Endothelial cell of umbilical vein (primary cell): ENCODE data around the gene KAT7. TPM values are rescaled to one million over a fixed set of nuclear protein-coding genes. Genes with fewer than 3 reads are reported as not detected.

Source experiments
- BruUV-seq: library from RNA; stranded (reverse); fragments of 400-500 nt; replicated peaks from 2 replicates; lab custom pipeline; 2021; lab: Mats Ljungman, UMichigan
- CTCF ChIA-PET: fragments of 300-600, 350-600 bp; sonication (Branson Sonifier 250); formaldehyde crosslinking; loops from one replicate; lab custom pipeline; 2021; ENCODE audit warnings: antibody characterized with exemption, inconsistent platforms; lab: Charles Lee
- POLR2A ChIA-PET: fragments of 300-600, 350-600 bp; sonication (Branson Sonifier 250); formaldehyde crosslinking; loops from one replicate; lab custom pipeline; 2021; ENCODE audit warnings: antibody characterized with exemption, inconsistent platforms; lab: Charles Lee
- DNase-seq: peaks from one replicate; pipeline ENCODE4 v3.0.0-alpha.2; 2011; ENCODE audit warnings: low read depth, low spot score
- FAIRE-seq: peaks from 2 replicates; lab custom pipeline; 2011; peaks lifted over from hg19 to GRCh38; lab: Jason Lieb, UNC
- H2AFZ ChIP-seq: 2 replicates; pipeline ENCODE4 v1.6.0; 2012; ENCODE audit warnings: low read depth, low read length, control low read depth, inconsistent platforms
- H3K27ac ChIP-seq: 2 replicates; pipeline ENCODE4 v1.5.1; 2011; ENCODE audit warnings: low read depth, mild to moderate bottlenecking, control low read depth, low read length, moderate library complexity; ENCODE audit not compliant: insufficient read depth
- H3K27me3 ChIP-seq, 2 experiments: 2 replicates each; pipeline versions ENCODE4 v1.6.0 to v1.6.1; 2011; ENCODE audit warnings: low read length in 2 of 2, mixed read lengths in 1 of 2; ENCODE audit not compliant: control insufficient read depth in 2 of 2, insufficient read depth in 2 of 2
- H3K36me3 ChIP-seq, 2 experiments: 2 replicates in 1 of 2; 3 replicates in 1 of 2; pipeline ENCODE4 v1.5.1; 2011; ENCODE audit warnings: low read length in 2 of 2, mild to moderate bottlenecking in 1 of 2, moderate library complexity in 1 of 2; ENCODE audit not compliant: control insufficient read depth in 2 of 2, insufficient read depth in 2 of 2; ENCODE audit errors: extremely low read depth in 1 of 2
- H3K4me1 ChIP-seq: 3 replicates; pipeline ENCODE4 v1.5.1; 2011; ENCODE audit warnings: mild to moderate bottlenecking, low read length; ENCODE audit not compliant: control insufficient read depth, insufficient read depth; ENCODE audit errors: extremely low read depth
- H3K4me2 ChIP-seq: 2 replicates; pipeline ENCODE4 v1.6.1; 2011; ENCODE audit warnings: low read length, control low read depth, mixed read lengths; ENCODE audit not compliant: insufficient read depth
- H3K4me3 ChIP-seq, 3 experiments: fragments of 200-600 bp in 1 of 3; sonication (generic), shearing (Covaris generic) in 1 of 3; replicated peaks in 1 of 3; 2 replicates each; pipeline ENCODE4 v1.5.1; 2011 to 2016; ENCODE audit warnings: control low read depth in 3 of 3, low read length in 3 of 3, mild to moderate bottlenecking in 2 of 3, inconsistent platforms in 1 of 3, low read depth in 1 of 3, moderate library complexity in 1 of 3; ENCODE audit not compliant: insufficient read depth in 1 of 3
- H3K79me2 ChIP-seq: 2 replicates; pipeline ENCODE4 v1.6.0; 2012; ENCODE audit warnings: low read length, inconsistent platforms; ENCODE audit not compliant: control insufficient read depth, insufficient read depth
- H3K9ac ChIP-seq: replicated peaks from 2 replicates; pipeline ENCODE3; 2011; ENCODE audit warnings: low read length, control low read depth; ENCODE audit not compliant: insufficient read depth; ENCODE audit errors: extremely low read depth
- H3K9me1 ChIP-seq: replicated peaks from 3 replicates; pipeline ENCODE4 v1.6.0; 2011; ENCODE audit warnings: mild to moderate bottlenecking, low read length; ENCODE audit not compliant: control insufficient read depth, insufficient read depth; ENCODE audit errors: extremely low read depth
- H3K9me3 ChIP-seq: replicated peaks from 2 replicates; pipeline ENCODE4 v1.5.1; 2012; ENCODE audit warnings: low read length, inconsistent platforms; ENCODE audit not compliant: control insufficient read depth, insufficient read depth
- H4K20me1 ChIP-seq: replicated peaks from 2 replicates; pipeline ENCODE3; 2011; ENCODE audit warnings: mild to moderate bottlenecking, low read length; ENCODE audit not compliant: control insufficient read depth, insufficient read depth; ENCODE audit errors: extremely low read depth
- FOS ChIP-seq: IDR thresholded peaks from 2 replicates; pipeline ENCODE4 v1.6.1; 2011; ENCODE audit warnings: mild to moderate bottlenecking, low read length, moderate library complexity, borderline replicate concordance; ENCODE audit not compliant: insufficient read depth
- GATA2 ChIP-seq: IDR thresholded peaks from 2 replicates; pipeline ENCODE4 v1.7.0; 2011; ENCODE audit warnings: low read depth, mild to moderate bottlenecking, moderate library complexity, mixed read lengths, low read length; ENCODE audit not compliant: insufficient read length, insufficient read depth
- MYC ChIP-seq: IDR thresholded peaks from one replicate; pipeline ENCODE4 v1.6.1; 2011; ENCODE audit warnings: mild to moderate bottlenecking, low read depth, low read length
- POLR2A ChIP-seq: IDR thresholded peaks from 2 replicates; pipeline ENCODE4 v1.6.1; 2012; ENCODE audit warnings: low read depth, mild to moderate bottlenecking, control low read depth, low read length
- POLR2AphosphoS5 ChIP-seq: IDR thresholded peaks from 2 replicates; pipeline ENCODE4 v1.6.1; 2012; ENCODE audit warnings: low read depth, mild to moderate bottlenecking, control low read depth, low read length, moderate library complexity; ENCODE audit not compliant: insufficient read depth
- dilution Hi-C: fragments of 300-500 bp; cut with MboI; formaldehyde crosslinking; loops from one replicate; pipeline ENCODE4 v1.15.0; 2019; ENCODE audit warnings: low sequenced_read_pairs; ENCODE audit not compliant: extremely low pct_ligation_motif_present
- intact Hi-C: fragments of 100-400 bp; cut with micrococcal nuclease; formaldehyde crosslinking; loops from one replicate; pipeline ENCODE4 v1.10.0; 2022
- polyA plus RNA-seq, 4 experiments: library from polyadenylated mRNA; depleted of rRNA in 3 of 4; stranded (reverse) in 3 of 4; unstranded in 1 of 4; fragments of >200 nt; gene quantifications; 2 replicates each; pipeline versions ENCODE4 v1.2.1 to v1.2.3, GENCODE V29; 2011 to 2012; ENCODE audit warnings: missing spikeins in 1 of 4
- total RNA-seq: library from RNA; stranded (reverse); gene quantifications from 2 replicates; pipeline ENCODE4 v1.2.3, GENCODE V29; 2021
- TF ChIP-seq, protein P1 (sequence below): IDR thresholded peaks from 2 replicates; pipeline ENCODE4 v1.6.1; 2011; ENCODE audit not compliant: insufficient read depth, insufficient read length

The KAT7 gene
- total and polyA plus RNA-seq, 2 donors (not counting 3 experiments of a cell fraction or from before 2014, with no cell fraction given) = 44.5 to 66.2 TPM

DNA sequence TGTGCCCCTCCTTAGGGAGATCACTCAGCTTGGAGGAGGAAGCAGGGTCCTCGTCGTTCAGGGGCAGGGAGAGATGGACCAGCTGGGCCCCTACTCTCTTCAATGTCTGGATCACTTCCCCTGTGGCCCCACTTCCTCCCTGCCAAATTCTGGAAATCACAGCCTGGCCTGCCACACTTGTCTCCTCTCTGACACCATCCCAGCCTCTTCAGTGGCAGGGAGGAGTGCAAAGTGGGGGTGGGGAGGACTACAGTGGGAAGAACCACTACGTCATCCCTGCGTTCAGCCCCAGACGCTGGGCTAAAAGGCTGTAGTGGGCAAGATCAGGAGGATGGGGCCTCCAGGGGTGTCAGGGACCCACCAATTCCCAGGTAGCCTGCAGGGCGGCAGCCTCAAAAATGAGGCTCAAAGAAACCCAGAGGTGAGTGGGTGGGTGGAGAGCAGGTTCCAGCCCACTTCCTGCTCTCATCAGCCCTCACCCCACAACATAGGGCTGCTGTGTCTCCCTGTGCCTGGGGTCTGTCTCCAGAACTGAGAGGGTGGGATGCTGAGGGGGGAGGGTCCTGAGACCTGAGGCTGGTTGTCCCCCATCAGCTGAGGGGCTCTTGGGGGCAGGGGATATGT is 84.4 kb downstream of the KAT7 start:
- Histone ChIP-seq H3K36me3 (no peaks in the 10 kb centered on the region), H3K4me1 (no peaks in the 10 kb centered on the region), H3K27me3 (peaks cover 0 to 2% of the 10 kb centered on the region in 2 experiments), H2AFZ (no peak overlapping the region), H3K4me3 (no peak overlapping the region), H3K27ac (no peak overlapping the region), H3K4me2 (no peak overlapping the region), H3K9ac (no peak overlapping the region), H3K9me1 (no peaks in the 10 kb centered on the region), H4K20me1 (no peaks in the 10 kb centered on the region), H3K9me3 (no peaks in the 10 kb centered on the region), H3K79me2 (no peaks in the 10 kb centered on the region)
- ChIA-PET POLR2A (no interaction called here), CTCF (interaction anchor here (0.9 to 26.9 kb wide), 3 partner anchors 8 to 125 kb away, joined by 3 to 590 read pairs (median 10); partner anchors contain the start of gene DLX3)
- intact Hi-C loops = no loop called here
- dilution Hi-C loops = no loop called here
- DNase-seq (no peak), FAIRE-seq (no peak)
- BruUV-seq = no TSS peak
- TF ChIP-seq POLR2A (no peak), GATA2 (no peak), POLR2AphosphoS5 (no peak)

GRCh38 chr17:49873466-49873865 is 85.0 kb downstream of the KAT7 start:
- CTCF ChIA-PET = interaction anchor here (0.9 to 26.9 kb wide), 2 partner anchors 79 to 124 kb away, joined by 3 to 590 read pairs; partner anchors contain the start of gene DLX3
- dilution Hi-C loops = no loop called here

More at GRCh38 chr17:49873466-49873865, 85.0 kb downstream of the KAT7 start:
- H2AFZ ChIP-seq = no peak overlapping the region
- BruUV-seq = no TSS peak
- no peaks in the 10 kb centered on the region for H3K9me3 ChIP-seq
- H3K27me3 ChIP-seq = peaks cover 0 to 3% of the 10 kb centered on the region in 2 experiments
- DNase-seq = no peak
- no peaks in the 10 kb centered on the region for H3K36me3 ChIP-seq
- no peaks in the 10 kb centered on the region for H3K79me2 ChIP-seq
- no peak for FAIRE-seq
- H3K9ac ChIP-seq = no peak overlapping the region
- H3K4me3 ChIP-seq = no peak overlapping the region
- no peak overlapping the region for H3K27ac ChIP-seq
- no peaks in the 10 kb centered on the region for H4K20me1 ChIP-seq
- H3K4me1 ChIP-seq = no peaks in the 10 kb centered on the region
- POLR2A ChIA-PET = no interaction called here
- H3K4me2 ChIP-seq = no peak overlapping the region
- intact Hi-C loops = no loop called here
- no peak for TF ChIP-seq FOS
- no peak for TF ChIP-seq MYC
- TF ChIP-seq, protein P1, sequence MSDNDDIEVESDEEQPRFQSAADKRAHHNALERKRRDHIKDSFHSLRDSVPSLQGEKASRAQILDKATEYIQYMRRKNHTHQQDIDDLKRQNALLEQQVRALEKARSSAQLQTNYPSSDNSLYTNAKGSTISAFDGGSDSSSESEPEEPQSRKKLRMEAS = no peak
- H3K9me1 ChIP-seq = no peaks in the 10 kb centered on the region
